A673 (cell line): ENCODE data around the gene PEX16. TPM values are rescaled to one million over a fixed set of nuclear protein-coding genes. Genes with fewer than 3 reads are reported as not detected.

Experiments used
- BruUV-seq: library from RNA; stranded (reverse); fragments of 400-500 nt; replicated peaks from 2 replicates; lab custom pipeline; 2021; lab: Mats Ljungman, UMichigan
- CTCF ChIA-PET: fragments of 300-600 bp; sonication (Branson Sonifier 250); formaldehyde crosslinking; loops from one replicate; lab custom pipeline; 2022; ENCODE audit warnings: antibody characterized with exemption; lab: Charles Lee
- POLR2A ChIA-PET: fragments of 300-600 bp; sonication (Branson Sonifier 250); formaldehyde crosslinking; loops from one replicate; lab custom pipeline; 2022; ENCODE audit warnings: antibody characterized with exemption; ENCODE audit not compliant: low non-redundant PET; lab: Charles Lee
- DNase-seq: peaks from one replicate; pipeline ENCODE4 v3.0.0-alpha.2; 2015; ENCODE audit warnings: low spot score
- H3K27ac ChIP-seq: fragments of 200-600 bp; sonication (generic); 2 replicates; pipeline ENCODE4 v1.5.1; 2016; ENCODE audit warnings: mixed run types, low read depth, mild to moderate bottlenecking, mixed read lengths, antibody characterized with exemption, low read length; ENCODE audit not compliant: poor library complexity, severe bottlenecking
- H3K27me3 ChIP-seq: fragments of 200-600 bp; sonication (generic); replicated peaks from 2 replicates; pipeline ENCODE4 v1.6.1; 2017; ENCODE audit warnings: mixed run types, low read depth, mild to moderate bottlenecking, mixed read lengths, antibody characterized with exemption, low read length; ENCODE audit not compliant: insufficient read depth, poor library complexity
- H3K36me3 ChIP-seq: fragments of 200-600 bp; sonication (generic); 2 replicates; pipeline ENCODE4 v1.6.1; 2016; ENCODE audit warnings: mixed run types, mild to moderate bottlenecking, mixed read lengths, antibody characterized with exemption, low read length; ENCODE audit not compliant: insufficient read depth, poor library complexity, severe bottlenecking
- H3K4me1 ChIP-seq: fragments of 200-600 bp; sonication (generic); 2 replicates; pipeline ENCODE4 v1.6.1; 2017; ENCODE audit warnings: mixed run types, mild to moderate bottlenecking, mixed read lengths, antibody characterized with exemption, low read length; ENCODE audit not compliant: insufficient read depth, poor library complexity, severe bottlenecking
- H3K4me3 ChIP-seq: fragments of 200-600 bp; sonication (generic); 2 replicates; pipeline ENCODE4 v1.5.1; 2016; ENCODE audit warnings: low read depth, mixed run types, mild to moderate bottlenecking, mixed read lengths, low read length; ENCODE audit not compliant: poor library complexity, severe bottlenecking
- H3K9me3 ChIP-seq: fragments of 200-600 bp; sonication (generic); 2 replicates; pipeline ENCODE4 v1.6.1; 2016; ENCODE audit warnings: mixed run types, low read depth, mild to moderate bottlenecking, mixed read lengths, antibody characterized with exemption, low read length; ENCODE audit not compliant: poor library complexity, severe bottlenecking
- CTCF ChIP-seq: fragments of 300-800, 200-600 bp; sonication (generic); conservative IDR thresholded peaks from 2 replicates; pipeline ENCODE4 v1.5.1; 2017; ENCODE audit warnings: low read depth, mild to moderate bottlenecking, antibody characterized with exemption, low read length, moderate library complexity, mixed read lengths
- EZH2 ChIP-seq: fragments of 200-600 bp; sonication (generic); IDR thresholded peaks from 2 replicates; pipeline ENCODE4 v1.6.1; 2017; ENCODE audit warnings: borderline replicate concordance, low read depth, mild to moderate bottlenecking, mixed read lengths, antibody characterized with exemption, low read length; ENCODE audit not compliant: poor library complexity, severe bottlenecking
- intact Hi-C: fragments of 100-400 bp; cut with micrococcal nuclease; formaldehyde crosslinking; loops from one replicate; pipeline ENCODE4 v1.10.0; 2022; ENCODE audit not compliant: unreplicated experiment
- total RNA-seq: library from RNA; stranded (reverse); gene quantifications from 2 replicates; pipeline ENCODE4 v1.2.3, GENCODE V29; 2021

Gene PEX16
- total RNA-seq, 1 experiment from 2014 or later: 64.1 TPM

- ChIA-PET CTCF (no interaction called here), POLR2A (no interaction called here)
- no peak for TF ChIP-seq EZH2
- TF ChIP-seq CTCF: no peak
- Histone ChIP-seq H3K4me3 (no peak overlapping the region), H3K27ac (no peak overlapping the region), H3K4me1 (no peaks in the 10 kb centered on the region), H3K27me3 (no peaks in the 10 kb centered on the region), H3K9me3 (no peaks in the 10 kb centered on the region), H3K36me3 (peaks cover 11% of the 10 kb centered on the region)
- no TSS peak for BruUV-seq
- intact Hi-C loops: no loop called here
- no peak for DNase-seq
Observed at GRCh38 chr11:45960387-45961095, 42.9 kb upstream of the PEX16 start.

- ChIA-PET CTCF (no interaction called here), POLR2A (no interaction called here)
- intact Hi-C loops: no loop called here
- Histone ChIP-seq H3K9me3 (no peaks in the 10 kb centered on the region), H3K27ac (no peak overlapping the region), H3K4me3 (no peak overlapping the region), H3K4me1 (no peaks in the 10 kb centered on the region), H3K36me3 (peaks cover 7% of the 10 kb centered on the region), H3K27me3 (no peaks in the 10 kb centered on the region)
- TF ChIP-seq CTCF (no peak), EZH2 (no peak)
- no TSS peak for BruUV-seq
- no peak for DNase-seq
Observed at GRCh38 chr11:45959851-45960250, 42.2 kb upstream of the PEX16 start.

GRCh38 chr11:45949992-45950407 is 32.3 kb upstream of the PEX16 start:
- POLR2A ChIA-PET: no interaction called here
- DNase-seq: no peak
- TF ChIP-seq CTCF (no peak), EZH2 (no peak)
- H3K36me3 ChIP-seq: peaks cover 29% of the 10 kb centered on the region
- H3K27ac ChIP-seq: no peak overlapping the region
- BruUV-seq: no TSS peak
- H3K27me3 ChIP-seq: no peaks in the 10 kb centered on the region
- H3K4me1 ChIP-seq: no peaks in the 10 kb centered on the region
- H3K4me3 ChIP-seq: no peak overlapping the region
- H3K9me3 ChIP-seq: no peaks in the 10 kb centered on the region
- CTCF ChIA-PET: no interaction called here
- intact Hi-C loops: no loop called here
